GM23248 (cell line): ENCODE data around the gene RBM38. TPM values are rescaled to one million over a fixed set of nuclear protein-coding genes. Genes with fewer than 3 reads are reported as not detected.

ENCODE experiments used
- DNase-seq: peaks from one replicate; pipeline ENCODE4 v3.0.0-alpha.2; 2015
- H2AFZ ChIP-seq: fragments of 200-600 bp; sonication (generic); 2 replicates; pipeline ENCODE4 v1.6.1; 2016; ENCODE audit warnings: antibody characterized with exemption
- H3F3A ChIP-seq: fragments of 200-600 bp; sonication (generic); 2 replicates; pipeline ENCODE4 v1.6.1; 2016; ENCODE audit warnings: mild to moderate bottlenecking, antibody characterized with exemption, mixed run types; ENCODE audit not compliant: insufficient read depth
- H3K27ac ChIP-seq: fragments of 200-600 bp; sonication (generic); 2 replicates; pipeline ENCODE4 v1.5.1; 2016; ENCODE audit warnings: mild to moderate bottlenecking
- H3K27me3 ChIP-seq: fragments of 200-600 bp; sonication (generic); replicated peaks from 2 replicates; pipeline ENCODE4 v1.6.1; 2016; ENCODE audit warnings: mild to moderate bottlenecking; ENCODE audit not compliant: insufficient read depth
- H3K36me3 ChIP-seq: fragments of 200-600 bp; sonication (generic); 2 replicates; pipeline ENCODE4 v1.6.1; 2016; ENCODE audit warnings: low read depth, mild to moderate bottlenecking
- H3K4me1 ChIP-seq: fragments of 200-600 bp; sonication (generic); 2 replicates; pipeline ENCODE4 v1.6.1; 2016; ENCODE audit warnings: mild to moderate bottlenecking; ENCODE audit not compliant: insufficient read depth
- H3K4me2 ChIP-seq: fragments of 200-600 bp; sonication (generic); one replicate; pipeline ENCODE4 v1.6.1; 2016; ENCODE audit warnings: mild to moderate bottlenecking; ENCODE audit not compliant: unreplicated experiment
- H3K4me3 ChIP-seq: fragments of 200-600 bp; sonication (generic); 2 replicates; pipeline ENCODE4 v1.5.1; 2016; ENCODE audit warnings: mild to moderate bottlenecking
- H3K79me2 ChIP-seq: fragments of 200-600 bp; sonication (generic); 2 replicates; pipeline ENCODE4 v1.6.1; 2016; ENCODE audit warnings: mild to moderate bottlenecking; ENCODE audit not compliant: insufficient read depth
- H3K9ac ChIP-seq: fragments of 200-600 bp; sonication (generic); 2 replicates; pipeline ENCODE4 v1.6.1; 2016; ENCODE audit warnings: mild to moderate bottlenecking
- H3K9me2 ChIP-seq: fragments of 200-600 bp; sonication (generic); 2 replicates; pipeline ENCODE4 v1.6.1; 2016; ENCODE audit warnings: mixed run types, mild to moderate bottlenecking, moderate library complexity; ENCODE audit not compliant: insufficient read depth
- H3K9me3 ChIP-seq: fragments of 200-600 bp; sonication (generic); one replicate; pipeline ENCODE4 v1.6.1; 2017; ENCODE audit warnings: low read depth
- H4K20me1 ChIP-seq: fragments of 200-600 bp; sonication (generic); 2 replicates; pipeline ENCODE4 v1.6.0; 2016; ENCODE audit not compliant: insufficient read depth
- EZH2 ChIP-seq: fragments of 200-600 bp; sonication (generic); IDR thresholded peaks from 2 replicates; pipeline ENCODE4 v1.6.1; 2018; ENCODE audit warnings: antibody characterized with exemption, mild to moderate bottlenecking; ENCODE audit not compliant: insufficient read depth, poor library complexity, severe bottlenecking
- EZH2phosphoT487 ChIP-seq: fragments of 200-600 bp; sonication (generic); IDR thresholded peaks from 2 replicates; pipeline ENCODE4 v1.6.1; 2018; ENCODE audit warnings: antibody characterized with exemption, moderate library complexity, mild to moderate bottlenecking, low read depth; ENCODE audit not compliant: insufficient read depth
- WGBS, 2 experiments: methylation state at CpG; one replicate each; pipeline ENCODE4 v1.1.6; 2015 to 2017; ENCODE audit warnings: low lambda C conversion rate in 2 of 2, low coverage in 1 of 2; ENCODE audit errors: missing lambda C conversion rate in 2 of 2; 5-methylcytosine and 5-hydroxymethylcytosine counted together
- in situ Hi-C: fragments of 300-500 bp; cut with MboI; formaldehyde crosslinking; loops from 2 replicates; pipeline ENCODE4 v1.15.0; 2020
- polyA plus RNA-seq: library from polyadenylated mRNA; unstranded; fragments of >200 nt; fragmentation: Nextera tagmentation; extraction: Ambion mirVana; gene quantifications from 2 replicates; pipeline ENCODE4 v1.2.1, GENCODE V29; 2016
- total RNA-seq: library from RNA; depleted of rRNA; stranded (reverse); fragments of >200 nt; shearing (Covaris generic); gene quantifications from 2 replicates; pipeline ENCODE4 v1.2.3, GENCODE V29; 2014

The RBM38 gene
- total and polyA plus RNA-seq, 2 experiments from 2014 or later: 1.3 to 8.1 TPM

DNA sequence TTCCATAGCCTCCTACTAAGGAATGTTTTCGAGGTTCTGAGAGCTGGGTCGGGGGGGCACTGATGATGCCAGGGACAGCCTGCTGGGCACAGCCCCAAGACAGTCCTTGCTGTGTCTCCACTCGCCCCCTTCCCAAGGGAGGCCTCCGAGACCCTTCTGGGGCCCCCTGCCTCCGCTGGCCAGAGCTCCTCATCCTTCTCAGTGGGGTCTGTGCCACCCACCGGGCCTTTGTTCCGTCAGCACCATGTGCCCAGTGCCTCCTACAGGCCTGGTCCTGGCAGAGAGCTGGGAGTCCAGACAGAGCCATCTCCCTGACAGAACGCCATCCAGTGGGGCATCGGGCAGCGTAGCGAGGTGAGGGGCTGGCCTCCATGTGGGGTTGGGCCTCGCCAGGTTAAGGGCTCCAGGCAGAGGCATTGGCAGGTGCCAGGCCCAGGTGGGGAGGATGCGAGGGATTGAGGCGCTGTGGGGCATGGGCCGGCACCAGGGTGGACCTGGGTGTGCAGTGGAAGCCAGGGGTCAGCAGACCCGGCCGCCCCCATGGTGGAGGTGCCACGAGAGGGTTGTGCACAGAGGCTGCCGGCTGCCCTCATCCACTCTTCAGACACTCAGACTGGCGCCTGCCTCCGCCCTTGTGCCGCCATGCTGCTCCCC lies 13.3 kb downstream of the RBM38 start:
- no peak overlapping the region for H2AFZ ChIP-seq
- TF ChIP-seq EZH2phosphoT487 (no peak), EZH2 (no peak)
- no peak overlapping the region for H3K27ac ChIP-seq
- H3K4me1 ChIP-seq: no peaks in the 10 kb centered on the region
- H3K4me3 ChIP-seq: no peak overlapping the region
- H3K4me2 ChIP-seq: no peak overlapping the region
- no peaks in the 10 kb centered on the region for H3K36me3 ChIP-seq
- DNase-seq: no peak
- H4K20me1 ChIP-seq: no peaks in the 10 kb centered on the region
- H3K9ac ChIP-seq: no peak overlapping the region
- in situ Hi-C loops: no loop called here
- H3K27me3 ChIP-seq: no peaks in the 10 kb centered on the region
- no peaks in the 10 kb centered on the region for H3K9me2 ChIP-seq
- H3K79me2 ChIP-seq: no peaks in the 10 kb centered on the region
- no peaks in the 10 kb centered on the region for H3F3A ChIP-seq
- 95 to 96% methylated on average over 22 of the region's 22 CpGs for WGBS, 2 experiments
- no peaks in the 10 kb centered on the region for H3K9me3 ChIP-seq

DNA sequence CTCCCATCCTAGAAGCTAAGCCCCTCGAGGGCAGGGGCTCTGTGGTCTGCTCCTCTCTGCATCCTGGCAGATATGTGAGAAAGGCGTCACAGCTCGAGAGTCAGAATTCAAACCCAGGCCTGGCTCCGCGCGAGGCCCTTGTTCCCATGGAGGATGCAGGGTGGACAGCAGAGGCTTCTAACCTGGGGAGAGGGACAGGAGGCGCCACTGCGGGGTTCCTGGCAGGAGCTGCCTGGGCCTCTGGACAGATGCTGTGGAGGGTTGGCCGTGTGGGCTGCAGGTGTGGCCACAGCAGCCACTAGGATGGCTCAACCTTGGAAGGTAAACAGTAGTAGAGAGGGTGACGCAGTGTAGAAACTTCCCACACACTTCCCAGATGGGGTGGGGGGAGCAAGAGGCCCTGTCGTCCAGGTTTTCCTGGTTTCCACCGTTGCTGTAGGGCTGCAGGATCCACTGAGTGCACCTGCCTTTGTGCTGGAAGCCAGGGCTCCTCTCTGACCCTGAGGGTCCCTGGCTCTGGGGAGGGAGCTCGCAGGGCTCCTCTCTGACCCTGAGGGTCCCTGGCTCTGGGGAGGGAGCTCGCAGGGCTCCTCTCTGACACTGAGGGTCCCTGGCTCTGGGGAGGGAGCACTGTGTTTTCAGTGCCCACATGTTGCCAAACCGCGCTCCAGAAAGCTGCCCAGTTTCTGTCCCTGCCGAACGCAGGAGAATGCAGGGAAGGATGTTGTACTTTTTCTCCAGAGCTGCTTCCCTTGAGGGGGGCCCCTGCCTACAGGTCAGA lies 14.2 kb downstream of the RBM38 start:
- H3K79me2 ChIP-seq: no peaks in the 10 kb centered on the region
- no peak overlapping the region for H3K4me3 ChIP-seq
- no peak overlapping the region for H3K27ac ChIP-seq
- no peaks in the 10 kb centered on the region for H3K27me3 ChIP-seq
- H3F3A ChIP-seq: no peaks in the 10 kb centered on the region
- no peaks in the 10 kb centered on the region for H3K4me1 ChIP-seq
- no peak for TF ChIP-seq EZH2phosphoT487
- TF ChIP-seq EZH2: no peak
- DNase-seq: no peak
- H3K9ac ChIP-seq: no peak overlapping the region
- no peaks in the 10 kb centered on the region for H3K9me2 ChIP-seq
- H3K4me2 ChIP-seq: no peak overlapping the region
- in situ Hi-C loops: no loop called here
- no peaks in the 10 kb centered on the region for H3K36me3 ChIP-seq
- WGBS, 2 experiments: 88 to 90% methylated on average over 18 of the region's 18 CpGs
- no peaks in the 10 kb centered on the region for H3K9me3 ChIP-seq
- no peak overlapping the region for H2AFZ ChIP-seq
- H4K20me1 ChIP-seq: no peaks in the 10 kb centered on the region

DNA sequence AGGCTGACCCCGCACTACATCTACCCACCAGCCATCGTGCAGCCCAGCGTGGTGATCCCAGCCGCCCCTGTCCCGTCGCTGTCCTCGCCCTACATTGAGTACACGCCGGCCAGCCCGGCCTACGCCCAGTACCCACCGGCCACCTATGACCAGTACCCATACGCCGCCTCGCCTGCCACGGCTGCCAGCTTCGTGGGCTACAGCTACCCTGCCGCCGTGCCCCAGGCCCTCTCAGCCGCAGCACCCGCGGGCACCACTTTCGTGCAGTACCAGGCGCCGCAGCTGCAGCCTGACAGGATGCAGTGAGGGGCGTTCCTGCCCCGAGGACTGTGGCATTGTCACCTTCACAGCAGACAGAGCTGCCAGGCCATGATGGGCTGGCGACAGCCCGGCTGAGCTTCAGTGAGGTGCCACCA lies 16.4 kb downstream of the RBM38 start:
- H3K4me1 ChIP-seq: no peaks in the 10 kb centered on the region
- H3K79me2 ChIP-seq: no peaks in the 10 kb centered on the region
- H3K9ac ChIP-seq: no peak overlapping the region
- H3K27me3 ChIP-seq: no peaks in the 10 kb centered on the region
- no peak for TF ChIP-seq EZH2
- TF ChIP-seq EZH2phosphoT487: no peak
- H3K4me2 ChIP-seq: no peak overlapping the region
- no peaks in the 10 kb centered on the region for H4K20me1 ChIP-seq
- H3F3A ChIP-seq: no peaks in the 10 kb centered on the region
- no peaks in the 10 kb centered on the region for H3K36me3 ChIP-seq
- no peaks in the 10 kb centered on the region for H3K9me2 ChIP-seq
- H2AFZ ChIP-seq: no peak overlapping the region
- H3K9me3 ChIP-seq: no peaks in the 10 kb centered on the region
- DNase-seq: no peak
- in situ Hi-C loops: no loop called here
- 95 to 96% methylated on average over 28 to 29 of the region's 29 CpGs for WGBS, 2 experiments
- H3K27ac ChIP-seq: no peak overlapping the region
- no peak overlapping the region for H3K4me3 ChIP-seq

DNA sequence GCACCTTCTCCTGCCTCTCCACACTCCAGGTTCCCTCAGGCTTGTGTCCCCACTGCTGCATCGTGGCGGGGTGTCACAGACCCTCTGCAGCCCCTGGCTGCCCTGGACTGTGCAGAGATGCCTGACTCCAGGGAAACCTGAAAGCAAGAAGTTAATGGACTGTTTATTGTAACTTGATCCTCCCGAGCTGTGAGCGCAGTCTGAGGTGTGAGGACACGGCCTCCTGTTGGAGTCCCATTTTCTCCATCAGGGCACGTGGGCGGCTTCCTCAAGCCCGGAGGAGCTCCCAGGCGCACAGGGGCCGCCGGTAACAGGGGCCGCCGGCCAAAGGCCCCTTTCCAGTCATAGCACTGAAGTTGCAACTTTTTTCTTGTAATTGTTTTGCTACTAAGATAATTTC lies 16.9 kb downstream of the RBM38 start:
- H3K9me3 ChIP-seq: no peaks in the 10 kb centered on the region
- DNase-seq: no peak

More for the DNA sequence above, 16.9 kb downstream of the RBM38 start:
- H3K4me3 ChIP-seq: no peak overlapping the region
- H3K27ac ChIP-seq: no peak overlapping the region
- H3K9me2 ChIP-seq: no peaks in the 10 kb centered on the region
- H3K4me1 ChIP-seq: no peaks in the 10 kb centered on the region
- no peaks in the 10 kb centered on the region for H4K20me1 ChIP-seq
- H3K27me3 ChIP-seq: no peaks in the 10 kb centered on the region
- no peak overlapping the region for H3K9ac ChIP-seq
- WGBS, 2 experiments: 75 to 84% methylated on average over 13 of the region's 13 CpGs
- H3K36me3 ChIP-seq: no peaks in the 10 kb centered on the region
- H3K4me2 ChIP-seq: no peak overlapping the region
- H2AFZ ChIP-seq: no peak overlapping the region
- no peaks in the 10 kb centered on the region for H3K79me2 ChIP-seq
- in situ Hi-C loops: no loop called here
- no peaks in the 10 kb centered on the region for H3F3A ChIP-seq
- no peak for TF ChIP-seq EZH2phosphoT487
- TF ChIP-seq EZH2: no peak
